Neural crest cell (in vitro differentiated cells): Measurements from ENCODE around the gene KRTAP19-8. TPM values are rescaled to one million over a fixed set of nuclear protein-coding genes. Genes with fewer than 3 reads are reported as not detected.

Experiments
- DNase-seq: peaks from one replicate; pipeline ENCODE4 v3.0.0; 2021; ENCODE audit warnings: low read depth, mixed read lengths, low spot score
- H3K27ac Mint-ChIP-seq: one replicate; pipeline ENCODE4 v1.8.0; 2021; ENCODE audit warnings: mild to moderate bottlenecking, mixed read lengths; ENCODE audit not compliant: unreplicated experiment
- H3K27me3 Mint-ChIP-seq: 2 replicates; pipeline ENCODE4 v1.8.0; 2021; ENCODE audit warnings: low read depth, mild to moderate bottlenecking, mixed read lengths
- H3K36me3 Mint-ChIP-seq: 2 replicates; pipeline ENCODE4 v1.8.0; 2021; ENCODE audit warnings: low read depth, mild to moderate bottlenecking, mixed read lengths
- H3K4me1 Mint-ChIP-seq: 2 replicates; pipeline ENCODE4 v1.8.0; 2021; ENCODE audit warnings: mixed read lengths
- H3K4me3 Mint-ChIP-seq: one replicate; pipeline ENCODE4 v1.8.0; 2021; ENCODE audit warnings: mild to moderate bottlenecking, mixed read lengths
- H3K9me3 Mint-ChIP-seq: 2 replicates; pipeline ENCODE4 v1.8.0; 2021; ENCODE audit warnings: mixed read lengths
- CTCF ChIP-seq: fragments of 200-600 bp; sonication (generic); conservative IDR thresholded peaks from 2 replicates; pipeline ENCODE4 v1.5.0; 2021; ENCODE audit warnings: antibody characterized with exemption, mild to moderate bottlenecking
- total RNA-seq: library from RNA; stranded (reverse); gene quantifications from 2 replicates; pipeline ENCODE4 v1.2.1, GENCODE V29; 2021

The KRTAP19-8 gene
- total RNA-seq, 1 donor from 2014 or later, result not detected

GRCh38 chr21:31045841-31046240 lies 7.6 kb upstream of the KRTAP19-8 start:
- no peak for TF ChIP-seq CTCF

GRCh38 chr21:31043471-31043870 lies 5.2 kb upstream of the KRTAP19-8 start:
- TF ChIP-seq CTCF, result no peak
- peaks cover 8% of the 10 kb centered on the region for H3K27me3 Mint-ChIP-seq
- no peak overlapping the region for H3K4me3 Mint-ChIP-seq
- H3K27ac Mint-ChIP-seq, result no peak overlapping the region
- no peaks in the 10 kb centered on the region for H3K36me3 Mint-ChIP-seq
- H3K4me1 Mint-ChIP-seq, result no peaks in the 10 kb centered on the region
- no peaks in the 10 kb centered on the region for H3K9me3 Mint-ChIP-seq
- no peak for DNase-seq

More at GRCh38 chr21:31045841-31046240, 7.6 kb upstream of the KRTAP19-8 start:
- DNase-seq, result no peak
- H3K36me3 Mint-ChIP-seq, result no peaks in the 10 kb centered on the region
- no peaks in the 10 kb centered on the region for H3K4me1 Mint-ChIP-seq
- H3K27me3 Mint-ChIP-seq, result peaks cover 4% of the 10 kb centered on the region
- no peak overlapping the region for H3K4me3 Mint-ChIP-seq
- no peak overlapping the region for H3K27ac Mint-ChIP-seq
- H3K9me3 Mint-ChIP-seq, result no peaks in the 10 kb centered on the region

- H3K9me3 Mint-ChIP-seq, result no peaks in the 10 kb centered on the region
- no peak overlapping the region for H3K4me3 Mint-ChIP-seq
- H3K4me1 Mint-ChIP-seq, result no peaks in the 10 kb centered on the region
- DNase-seq, result no peak
- no peaks in the 10 kb centered on the region for H3K36me3 Mint-ChIP-seq
- no peak for TF ChIP-seq CTCF
- H3K27ac Mint-ChIP-seq, result no peak overlapping the region
- H3K27me3 Mint-ChIP-seq, result peaks cover 9% of the 10 kb centered on the region
Measured at GRCh38 chr21:31042080-31042464, 3.8 kb upstream of the KRTAP19-8 start.

DNA sequence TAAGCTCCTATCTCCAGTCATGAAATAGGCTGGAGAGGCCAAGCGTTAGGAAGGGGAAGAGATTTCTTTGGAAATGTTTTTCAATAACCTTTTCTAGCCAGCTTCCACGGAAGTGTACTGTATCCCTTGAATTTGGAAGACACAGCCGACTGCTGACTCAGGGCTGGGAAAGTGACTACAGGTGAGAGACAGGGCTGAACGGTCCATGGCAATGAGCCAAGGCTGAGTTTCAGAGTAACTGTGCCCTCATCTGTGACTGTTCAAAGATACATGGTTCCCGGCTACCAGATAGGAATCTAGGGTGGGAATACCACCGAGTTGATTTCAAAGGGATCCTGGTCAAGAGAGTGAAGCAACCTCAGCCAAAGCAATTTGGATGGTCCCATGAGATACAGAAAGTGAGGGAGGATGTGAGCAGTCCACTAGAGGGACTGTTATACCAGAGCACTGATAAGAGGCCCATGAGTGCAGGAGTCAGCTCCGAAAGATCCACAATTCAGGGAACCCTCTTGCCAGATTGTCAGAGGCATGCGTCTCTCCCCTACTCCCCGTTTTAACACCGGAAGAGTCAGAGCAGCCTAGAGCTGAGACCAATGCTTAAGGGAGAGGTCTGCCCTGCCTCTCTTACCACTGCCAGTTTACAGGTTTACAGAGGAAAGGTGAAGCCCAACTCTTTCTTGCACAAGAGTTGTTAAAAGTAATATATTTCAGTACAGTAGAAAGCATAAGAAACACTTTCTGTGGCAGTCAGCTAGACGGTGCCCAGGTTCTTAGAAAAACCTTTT lies 3.2 kb upstream of the KRTAP19-8 start:
- Mint-ChIP-seq H3K4me1 (no peaks in the 10 kb centered on the region), H3K27me3 (peaks cover 9% of the 10 kb centered on the region), H3K4me3 (no peak overlapping the region), H3K27ac (no peak overlapping the region), H3K36me3 (no peaks in the 10 kb centered on the region), H3K9me3 (no peaks in the 10 kb centered on the region)
- DNase-seq, result no peak
- no peak for TF ChIP-seq CTCF

DNA sequence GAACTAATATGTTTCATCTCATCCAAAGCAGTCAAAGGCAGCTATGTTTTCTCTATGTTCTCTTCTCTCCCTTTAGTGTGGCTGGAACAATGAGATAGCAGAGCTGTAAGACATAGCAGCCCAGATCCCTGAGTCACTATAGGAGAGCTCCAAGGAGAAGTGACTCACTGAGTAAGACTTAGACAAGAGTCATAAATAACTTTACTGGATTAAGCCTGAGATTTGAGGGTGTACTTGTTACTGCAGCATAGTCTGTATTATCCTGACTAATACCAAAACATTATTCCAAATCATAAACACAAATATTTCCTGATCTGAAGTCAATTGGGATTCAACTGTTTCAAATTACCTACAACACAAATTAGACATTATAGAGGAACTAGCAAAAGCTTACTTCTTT lies 3.9 kb downstream of the KRTAP19-8 start:
- TF ChIP-seq CTCF, result no peak
- no peak for DNase-seq
- Mint-ChIP-seq H3K4me1 (peaks cover 6% of the 10 kb centered on the region), H3K36me3 (no peaks in the 10 kb centered on the region), H3K4me3 (no peak overlapping the region), H3K9me3 (peaks cover 7% of the 10 kb centered on the region), H3K27me3 (peaks cover 7% of the 10 kb centered on the region), H3K27ac (no peak overlapping the region)
